ENCODE results near the gene SURF4. TPM values are rescaled to one million over a fixed set of nuclear protein-coding genes. Genes with fewer than 3 reads are reported as not detected.

The SURF4 gene
- polyA plus RNA-seq, 3 donors: 61.4 to 175 (median 157) TPM

GRCh38 chr9:133345596-133345995, 30.3 kb downstream of the SURF4 start:
- Mint-ChIP-seq H3K9me3 (peaks cover 0 to 6% (median 0%) of the 10 kb centered on the region in 7 donors), H3K36me3 (peaks cover 57 to 69% of the 10 kb centered on the region in 2 donors), H3K27me3 (ENCODE audit: low read depth in 3 of 3) (no peaks in the 10 kb centered on the region), H3K27ac (peak overlapping the region in 1 of 7 donors; percentile 45), H3K4me3 (no peak overlapping the region), H3K4me1 (peaks cover 49% of the 10 kb centered on the region)
- H3K4me2 ChIP-seq (replicated peaks; ENCODE audit: extremely low read depth, low read length, poor library complexity, severe bottlenecking): no peak overlapping the region
- H3K79me2 ChIP-seq (ENCODE audit: insufficient read depth, low read length): peaks cover 51% of the 10 kb centered on the region
- WGBS (ENCODE audit: insufficient coverage): 95% methylated on average over 4 of the region's 6 CpGs
- no peak overlapping the region for H3K9ac ChIP-seq (ENCODE audit: insufficient read depth, low read length, poor library complexity, severe bottlenecking)
- no peaks in the 10 kb centered on the region for H3K27me3 ChIP-seq (ENCODE audit: control insufficient read depth in 2 of 2, insufficient read depth in 2 of 2, low read length in 2 of 2)
- H3K27ac ChIP-seq (ENCODE audit: low read depth in 1 of 2, low read length in 2 of 2): no peak overlapping the region
- no peak for TF ChIP-seq CTCF (IDR thresholded peaks at IDR 0.05)
- no peaks in the 10 kb centered on the region for H3K9me3 ChIP-seq (replicated peaks in 1 of 2; ENCODE audit: control insufficient read depth in 1 of 2, insufficient read depth in 1 of 2, low read length in 2 of 2)
- intact Hi-C loops (cut with micrococcal nuclease): no loop called here
- H3K4me1 ChIP-seq (ENCODE audit: control insufficient read depth in 1 of 2, insufficient read depth in 2 of 2, low read length in 2 of 2): peaks cover 46 to 55% of the 10 kb centered on the region in 2 donors
- no peak for DNase-seq
- H4K20me1 ChIP-seq (ENCODE audit: insufficient read depth, low read length): peaks cover 38% of the 10 kb centered on the region
- H2AFZ ChIP-seq (ENCODE audit: insufficient read depth, low read depth, low read length, poor library complexity, severe bottlenecking): no peak overlapping the region
- H3K4me3 ChIP-seq (replicated peaks in 1 of 3; ENCODE audit: low read depth in 2 of 3, low read length in 3 of 3): no peak overlapping the region
- H3K36me3 ChIP-seq (replicated peaks in 1 of 2; ENCODE audit: control insufficient read depth in 1 of 2, insufficient read depth in 2 of 2, low read length in 2 of 2): peaks cover 55 to 59% of the 10 kb centered on the region in 2 donors

- Histone ChIP-seq H2AFZ (ENCODE audit: insufficient read depth, low read depth, low read length, poor library complexity, severe bottlenecking) (no peak overlapping the region), H3K27ac (ENCODE audit: low read depth in 1 of 2, low read length in 2 of 2) (no peak overlapping the region), H4K20me1 (ENCODE audit: insufficient read depth, low read length) (peaks cover 32% of the 10 kb centered on the region), H3K27me3 (ENCODE audit: control insufficient read depth in 2 of 2, insufficient read depth in 2 of 2, low read length in 2 of 2) (no peaks in the 10 kb centered on the region), H3K79me2 (ENCODE audit: insufficient read depth, low read length) (peaks cover 51% of the 10 kb centered on the region), H3K9me3 (replicated peaks in 1 of 2; ENCODE audit: control insufficient read depth in 1 of 2, insufficient read depth in 1 of 2, low read length in 2 of 2) (no peaks in the 10 kb centered on the region), H3K4me3 (replicated peaks in 1 of 3; ENCODE audit: low read depth in 2 of 3, low read length in 3 of 3) (no peak overlapping the region), H3K4me1 (ENCODE audit: control insufficient read depth in 1 of 2, insufficient read depth in 2 of 2, low read length in 2 of 2) (peaks cover 52 to 61% of the 10 kb centered on the region in 2 donors), H3K36me3 (replicated peaks in 1 of 2; ENCODE audit: control insufficient read depth in 1 of 2, insufficient read depth in 2 of 2, low read length in 2 of 2) (peaks cover 48 to 53% of the 10 kb centered on the region in 2 donors), H3K9ac (ENCODE audit: insufficient read depth, low read length, poor library complexity, severe bottlenecking) (no peak overlapping the region), H3K4me2 (replicated peaks; ENCODE audit: extremely low read depth, low read length, poor library complexity, severe bottlenecking) (no peak overlapping the region)
- TF ChIP-seq CTCF (IDR thresholded peaks at IDR 0.05): no peak
- H3K27me3 Mint-ChIP-seq (ENCODE audit: low read depth in 3 of 3): no peaks in the 10 kb centered on the region
- no peak for DNase-seq
- H3K4me3 Mint-ChIP-seq: no peak overlapping the region
- intact Hi-C loops (cut with micrococcal nuclease): loop anchor here in 1 of 2 donors (5.0 kb wide), 1 partner anchor 313 kb away; the partner anchor contains the start of gene GTF3C5
- peaks cover 53% of the 10 kb centered on the region for H3K4me1 Mint-ChIP-seq
- no peak overlapping the region for H3K27ac Mint-ChIP-seq
- peaks cover 0 to 6% (median 0%) of the 10 kb centered on the region in 7 donors for H3K9me3 Mint-ChIP-seq
- peaks cover 51 to 67% of the 10 kb centered on the region in 2 donors for H3K36me3 Mint-ChIP-seq
- 98% methylated on average over 12 of the region's 12 CpGs for WGBS (ENCODE audit: insufficient coverage)
These were observed 30.9 kb downstream of the SURF4 start for GRCh38 chr9:133344979-133345378.

Data from CD14-positive monocyte (primary cell).